Measurements from ENCODE around the gene SLC38A2.

- TF ChIP-seq POLR2AphosphoS5 (IDR thresholded peaks at IDR 0.05), result no peak
- no peak for TF ChIP-seq REST (IDR thresholded peaks at IDR 0.05; ENCODE audit: borderline replicate concordance)
- no peak for TF ChIP-seq RAD21 (conservative IDR thresholded peaks at IDR 0.05)
- no peak for TF ChIP-seq CTCF (IDR thresholded peaks at IDR 0.05; ENCODE audit: poor library complexity, severe bottlenecking)
- TF ChIP-seq SMC3 (conservative IDR thresholded peaks at IDR 0.05; ENCODE audit: poor library complexity), result no peak
- no peak for TF ChIP-seq EP300 (conservative IDR thresholded peaks at IDR 0.05; ENCODE audit: poor library complexity, severe bottlenecking)
- TF ChIP-seq EZH2 (IDR thresholded peaks at IDR 0.05; ENCODE audit: borderline replicate concordance, insufficient read depth, low read length, poor library complexity, severe bottlenecking), result no peak
- TF ChIP-seq TAF1 (IDR thresholded peaks at IDR 0.05; ENCODE audit: low read depth), result no peak
- TF ChIP-seq MXI1 (conservative IDR thresholded peaks at IDR 0.05; ENCODE audit: poor library complexity, severe bottlenecking), result no peak
Measured at GRCh38 chr12:46400406-46400805, 27.8 kb upstream of the SLC38A2 start.
